Ishikawa (cell line): ENCODE results near the gene RNASEL.

Source experiments
- EP300 ChIP-seq: IDR thresholded peaks from 2 replicates; pipeline ENCODE4 v1.6.1; 2012; ENCODE audit warnings: borderline replicate concordance
- FOXM1 ChIP-seq: IDR thresholded peaks from 2 replicates; pipeline ENCODE4 v1.6.1; 2012; ENCODE audit warnings: low read depth, borderline replicate concordance
- MAX ChIP-seq: IDR thresholded peaks from 2 replicates; pipeline ENCODE4 v1.6.1; 2012
- NFIC ChIP-seq: IDR thresholded peaks from 2 replicates; pipeline ENCODE4 v1.6.1; 2012
- RAD21 ChIP-seq: IDR thresholded peaks from 2 replicates; pipeline ENCODE4 v1.6.1; 2012; ENCODE audit warnings: low read depth
- REST ChIP-seq: IDR thresholded peaks from 2 replicates; pipeline ENCODE4 v1.6.1; 2012; ENCODE audit warnings: low read depth, mild to moderate bottlenecking
- TAF1 ChIP-seq: IDR thresholded peaks from 2 replicates; pipeline ENCODE4 v1.6.1; 2012; ENCODE audit warnings: low read depth, mild to moderate bottlenecking
- USF1 ChIP-seq: IDR thresholded peaks from 2 replicates; pipeline ENCODE4 v1.6.1; 2012
- YY1 ChIP-seq: IDR thresholded peaks from 2 replicates; pipeline ENCODE4 v1.6.1; 2012; ENCODE audit warnings: low read depth

- TF ChIP-seq REST (no peak), RAD21 (no peak), TAF1 (no peak), USF1 (no peak), EP300 (no peak), FOXM1 (no peak), MAX (no peak), YY1 (no peak), NFIC (no peak)
These were observed 34.0 kb upstream of the RNASEL start for GRCh38 chr1:182622901-182623528.
